Right renal pelvis (tissue), 4 donors: Measurements from ENCODE around the gene HP. TPM values are rescaled to one million over a fixed set of nuclear protein-coding genes. Genes with fewer than 3 reads are reported as not detected.
"Not testable (repeated sequence)": the region's sequence is repeated elsewhere in the genome, so short reads cannot be mapped to it uniquely, and the experiment has no call there.

ENCODE experiments used
- DNase-seq, 4 donors: peaks; one replicate each; pipeline ENCODE4 v3.0.0-alpha.2; 2013; ENCODE audit warnings: low read depth in 4 of 4, low spot score in 3 of 4, missing footprints in 1 of 4
- polyA plus RNA-seq, 4 donors: library from polyadenylated mRNA; unstranded; fragments of 120-200 nt; gene quantifications; one replicate each; pipeline ENCODE4 v1.2.1, GENCODE V29; 2013; ENCODE audit not compliant: insufficient read length in 4 of 4

The HP gene
- polyA plus RNA-seq, 4 donors, result 0.37 to 1.3 (median 0.56) TPM

DNA sequence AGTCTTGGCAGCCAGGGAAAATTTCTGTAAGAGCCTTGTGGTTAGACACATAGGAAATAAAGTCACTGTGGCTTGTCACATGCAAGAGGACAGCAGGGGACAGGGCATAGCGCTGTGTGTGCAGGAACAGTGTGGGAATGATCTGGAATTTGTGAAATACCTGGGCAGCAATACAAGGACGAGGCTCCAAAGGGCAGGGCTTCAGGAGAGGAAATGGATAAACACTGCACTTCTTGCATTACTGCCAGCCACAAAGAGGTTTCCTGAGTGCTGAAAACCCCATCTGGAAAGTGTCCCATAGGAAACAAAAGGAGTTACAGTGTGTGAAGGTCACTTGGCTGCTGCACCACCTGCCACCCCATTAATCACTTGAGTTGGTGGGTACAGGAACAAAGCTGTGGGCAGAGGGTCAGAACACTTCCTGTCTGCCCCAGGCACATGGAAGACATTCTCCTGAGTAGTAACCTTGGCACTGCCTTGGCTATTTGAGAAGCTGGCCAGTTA is 12.1 kb upstream of the HP start:
- no peak for DNase-seq

- DNase-seq, result no peak
Observed at GRCh38 chr16:72043058-72043457, 11.2 kb upstream of the HP start.

DNA sequence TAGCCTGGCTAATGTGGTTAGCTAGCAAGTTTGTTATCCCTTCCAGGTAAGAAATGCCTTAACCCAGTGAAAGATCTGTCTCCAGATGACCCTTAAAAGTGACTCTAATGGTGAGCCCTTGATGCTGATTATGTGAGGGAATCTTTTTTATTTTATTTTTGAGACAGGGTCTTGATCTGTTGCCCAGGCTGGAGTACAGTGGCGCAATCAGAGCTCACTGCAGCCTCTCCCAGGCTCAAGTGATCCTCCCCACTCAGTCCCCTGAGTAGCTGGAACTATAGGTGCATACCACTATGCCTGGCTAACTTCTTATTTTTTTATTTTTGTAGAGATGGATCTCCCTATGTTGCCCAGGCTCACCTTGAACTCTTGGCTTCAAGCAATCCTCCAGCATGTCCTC is 10.8 kb upstream of the HP start:
- DNase-seq, result no peak

- no peak for DNase-seq
Observed at GRCh38 chr16:72044296-72044695, 10.0 kb upstream of the HP start.

GRCh38 chr16:72044825-72045359 is 9.4 kb upstream of the HP start:
- no peak for DNase-seq

DNA sequence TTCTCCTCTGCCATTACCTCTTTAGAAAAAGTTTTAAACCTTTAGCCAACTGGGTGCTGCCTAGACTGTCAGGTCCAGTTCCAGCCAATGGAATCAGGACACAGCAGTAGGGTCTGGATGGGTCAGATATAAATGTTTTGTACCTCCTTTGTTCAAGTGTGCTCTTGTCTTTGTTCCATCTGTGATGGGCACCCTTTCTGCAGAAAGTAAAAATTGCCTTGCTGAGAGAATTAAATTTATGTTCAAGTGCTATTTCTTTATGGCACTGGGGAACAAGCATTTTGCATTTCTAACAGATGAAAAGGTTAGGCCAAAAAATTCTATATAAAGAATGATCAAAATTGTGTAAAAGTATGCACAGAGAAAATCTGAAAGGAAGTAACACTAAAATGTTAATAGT is 5.2 kb upstream of the HP start:
- no peak for DNase-seq

GRCh38 chr16:72050769-72051464 is 3.4 kb upstream of the HP start:
- DNase-seq, result no peak

DNA sequence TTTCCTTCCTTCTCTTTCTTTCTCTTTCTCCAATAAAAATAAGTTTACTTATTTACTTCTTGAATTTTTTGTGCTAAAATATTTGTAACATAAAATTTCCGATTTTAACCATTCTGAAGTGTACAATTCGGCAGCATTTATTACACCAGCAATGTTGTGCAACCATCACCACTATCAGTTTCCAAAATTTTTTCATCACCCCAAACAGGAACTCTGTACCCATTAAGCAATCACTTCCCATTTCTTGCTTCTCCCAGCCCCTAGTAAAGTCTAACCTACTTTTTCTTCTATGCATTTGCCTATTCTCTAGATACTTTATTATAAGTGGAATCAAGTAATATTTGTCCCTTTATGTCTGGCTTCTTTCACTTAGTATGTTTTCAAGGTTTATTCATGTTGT is 2.5 kb upstream of the HP start:
- DNase-seq, result no peak

- DNase-seq, result no peak
Observed at GRCh38 chr16:72055911-72056310, 1.6 kb downstream of the HP start.

GRCh38 chr16:72057313-72057712 is 3.0 kb downstream of the HP start:
- DNase-seq, result not testable (repeated sequence)

DNA sequence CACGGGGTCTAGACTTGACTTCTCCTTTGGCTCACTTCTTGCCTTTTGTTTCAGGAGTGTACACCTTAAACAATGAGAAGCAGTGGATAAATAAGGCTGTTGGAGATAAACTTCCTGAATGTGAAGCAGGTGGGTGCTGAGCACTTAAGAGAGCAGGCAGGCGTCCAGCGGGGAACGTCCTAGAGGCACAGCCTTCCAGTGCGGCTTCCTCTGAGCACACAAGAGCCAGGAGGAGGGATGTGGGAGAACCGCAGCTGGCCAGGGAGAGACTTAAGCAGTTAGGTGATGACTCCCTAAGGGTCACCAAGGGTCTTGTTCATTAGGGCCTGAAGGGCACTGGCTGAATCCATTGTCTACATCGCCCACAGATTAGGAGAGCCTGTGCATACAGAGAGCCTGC is 4.8 kb downstream of the HP start:
- DNase-seq, result not testable (repeated sequence)

GRCh38 chr16:72060405-72060804 is 6.1 kb downstream of the HP start:
- no peak for DNase-seq

- DNase-seq, result no peak
Observed at GRCh38 chr16:72061564-72061963, 7.3 kb downstream of the HP start.

DNA sequence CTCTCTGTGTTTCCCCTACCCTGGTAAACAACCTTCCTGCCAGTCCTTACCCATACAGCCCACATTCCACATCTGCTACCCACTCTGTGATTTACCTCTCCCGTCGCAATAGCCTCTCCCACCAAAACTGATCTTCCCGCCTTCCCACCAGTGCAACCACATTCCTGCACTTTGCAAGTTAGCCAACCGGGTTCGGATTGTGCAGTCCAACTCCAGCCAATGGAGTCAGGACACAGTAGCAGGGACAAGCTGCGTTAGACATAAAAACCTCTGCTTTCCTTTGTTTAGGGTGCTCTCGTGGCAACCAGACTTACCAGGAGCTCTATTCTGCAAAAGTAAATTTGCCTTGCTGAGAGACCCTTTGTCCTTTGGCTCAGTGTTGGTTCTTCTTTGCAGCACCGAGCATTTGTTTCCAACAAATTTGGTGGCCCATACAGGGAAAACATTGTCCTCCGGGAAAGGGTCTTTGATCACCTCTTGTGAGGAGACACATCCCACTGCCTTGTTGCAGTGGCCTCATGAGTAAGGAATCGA is 10.1 kb downstream of the HP start:
- DNase-seq, result no peak

DNA sequence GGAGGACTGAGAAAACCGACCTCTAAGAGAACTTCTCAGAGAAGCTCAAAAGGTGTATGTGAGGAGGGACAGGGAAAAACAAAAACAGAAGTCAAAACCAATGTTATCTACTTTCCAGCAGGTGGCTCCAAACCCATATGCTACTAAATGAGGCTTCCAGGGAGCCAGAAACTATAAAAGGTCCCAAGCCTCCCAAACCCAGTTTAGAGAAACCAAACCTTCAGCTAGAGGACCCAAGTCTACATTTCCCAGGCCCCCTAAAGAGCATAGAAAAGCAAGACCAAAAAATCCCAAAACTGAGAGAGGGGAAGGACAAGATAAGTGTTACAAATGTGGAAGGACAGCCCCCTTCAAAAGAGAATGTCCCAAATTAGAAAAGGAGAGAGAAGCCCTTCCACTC is 12.4 kb downstream of the HP start:
- DNase-seq, result no peak

DNA sequence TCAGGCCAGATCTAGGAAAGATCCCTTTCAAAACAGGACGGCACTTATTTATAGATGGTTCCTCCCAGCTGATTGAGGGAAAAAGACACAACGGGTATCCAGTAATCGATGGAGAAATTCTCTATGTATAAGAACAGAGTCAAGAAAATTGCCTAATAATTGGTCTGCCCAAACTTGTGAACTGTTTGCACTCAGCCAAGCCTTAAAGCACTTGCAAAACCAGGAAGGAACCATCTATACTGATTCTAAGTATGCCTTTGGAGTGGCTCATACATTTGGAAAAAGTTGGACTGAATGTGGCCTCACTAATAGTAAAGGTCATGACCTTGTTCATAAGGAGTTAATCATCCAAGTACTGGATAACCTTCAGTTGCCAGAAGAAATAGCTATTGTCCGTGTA is 14.6 kb downstream of the HP start:
- no peak for DNase-seq

- DNase-seq, result no peak
Observed at GRCh38 chr16:72072514-72073342, 18.4 kb downstream of the HP start.

DNA sequence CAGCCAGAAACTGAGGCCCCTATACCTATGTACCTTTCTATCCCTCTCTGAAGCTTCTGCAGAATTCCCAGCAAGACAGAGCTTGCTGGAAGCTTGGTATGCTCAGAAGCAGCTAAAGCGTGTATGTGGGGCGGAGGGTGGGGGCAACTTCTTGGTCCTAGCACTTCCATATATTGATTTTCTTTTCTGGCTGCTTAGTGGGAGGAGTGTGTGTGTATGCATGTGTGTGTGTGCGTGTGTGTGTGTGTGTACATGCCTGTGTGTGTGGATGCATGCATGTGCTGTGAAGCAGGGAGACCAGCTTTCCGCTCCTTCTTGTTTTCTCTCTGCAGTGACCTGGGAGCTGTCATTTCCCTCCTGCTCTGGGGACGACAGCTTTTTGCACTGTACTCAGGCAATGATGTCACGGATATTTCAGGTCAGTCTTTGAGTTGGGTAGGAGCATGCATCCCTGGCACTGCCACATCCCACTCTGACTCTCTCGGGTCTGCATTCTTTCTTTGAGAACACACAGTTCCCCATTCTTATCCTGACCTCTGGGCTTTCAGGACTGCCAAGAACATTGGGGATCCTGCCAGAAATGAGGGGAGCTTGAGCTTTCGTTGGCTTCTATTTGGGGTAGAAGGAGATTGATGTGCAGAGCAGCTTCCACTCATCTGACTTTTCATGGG is 19.4 kb downstream of the HP start:
- DNase-seq, result no peak

- not testable (repeated sequence) for DNase-seq
Observed at GRCh38 chr16:72075067-72075466, 20.8 kb downstream of the HP start.

- DNase-seq, result not testable (repeated sequence)
Observed at GRCh38 chr16:72076991-72077706, 22.8 kb downstream of the HP start.
